Nephron (organoid): Measurements from ENCODE around the gene VIM.
"Not testable (repeated sequence)": the region's sequence is repeated elsewhere in the genome, so short reads cannot be mapped to it uniquely, and the experiment has no call there.

ENCODE experiments used
- H3K27ac Mint-ChIP-seq, 3 experiments: 2 replicates each; pipeline ENCODE4 v1.8.0; 2020; ENCODE audit warnings: mixed read lengths in 3 of 3, mild to moderate bottlenecking in 2 of 3, moderate library complexity in 1 of 3
- H3K27me3 Mint-ChIP-seq: 2 replicates; pipeline ENCODE4 v1.8.0; 2021; ENCODE audit warnings: low read depth, mild to moderate bottlenecking, moderate library complexity, mixed read lengths
- H3K36me3 Mint-ChIP-seq: 2 replicates; pipeline ENCODE4 v1.8.0; 2020; ENCODE audit warnings: low read depth, mixed read lengths
- H3K4me1 Mint-ChIP-seq: 2 replicates; pipeline ENCODE4 v1.8.0; 2020; ENCODE audit warnings: mixed read lengths
- H3K4me3 Mint-ChIP-seq, 3 experiments: 2 replicates each; pipeline ENCODE4 v1.8.0; 2020; ENCODE audit warnings: mild to moderate bottlenecking in 3 of 3, mixed read lengths in 3 of 3, moderate library complexity in 2 of 3
- H3K9me3 Mint-ChIP-seq: 2 replicates; pipeline ENCODE4 v1.8.0; 2020; ENCODE audit warnings: mixed read lengths
- TF ChIP-seq, protein P1 (sequence below), 3 experiments: fragments of 200-600 bp; sonication (generic); IDR thresholded peaks; one replicate each; pipeline ENCODE4 v1.5.0; 2021; ENCODE audit warnings: antibody characterized with exemption in 3 of 3; ENCODE audit not compliant: unreplicated experiment in 3 of 3

Gene VIM

DNA sequence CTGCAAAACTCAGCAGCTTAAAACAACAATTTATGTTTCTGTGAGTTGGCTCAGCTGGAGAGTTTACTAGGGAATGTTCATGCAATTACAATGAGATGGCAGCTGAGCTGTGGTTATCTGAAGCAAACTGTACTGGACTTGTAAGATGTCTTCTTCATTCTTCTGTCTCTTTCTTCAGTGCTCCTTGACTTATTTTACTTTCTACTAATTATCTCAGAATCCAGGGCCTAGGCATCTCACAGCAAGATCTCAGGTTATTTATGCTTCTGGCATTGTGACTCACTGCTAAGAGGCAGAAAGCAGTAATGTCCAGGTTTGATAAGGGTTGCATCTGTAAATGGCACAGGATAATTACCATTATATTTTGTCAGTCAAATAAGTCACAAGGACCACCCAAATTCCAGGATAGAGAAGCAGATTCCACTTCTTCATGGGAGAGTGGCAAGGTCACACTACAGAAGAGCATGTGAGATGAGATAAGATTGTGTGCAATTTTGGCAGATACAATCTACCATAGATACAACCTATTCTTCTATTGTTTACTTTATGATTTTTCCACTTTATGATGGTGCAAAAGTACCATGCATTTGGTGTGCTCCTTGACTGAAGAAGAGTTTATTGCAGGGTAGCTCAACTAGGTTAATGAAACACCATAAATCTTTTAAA lies 16.8 kb downstream of the VIM start:
- H3K27ac Mint-ChIP-seq: no peak overlapping the region
- TF ChIP-seq, protein P1, sequence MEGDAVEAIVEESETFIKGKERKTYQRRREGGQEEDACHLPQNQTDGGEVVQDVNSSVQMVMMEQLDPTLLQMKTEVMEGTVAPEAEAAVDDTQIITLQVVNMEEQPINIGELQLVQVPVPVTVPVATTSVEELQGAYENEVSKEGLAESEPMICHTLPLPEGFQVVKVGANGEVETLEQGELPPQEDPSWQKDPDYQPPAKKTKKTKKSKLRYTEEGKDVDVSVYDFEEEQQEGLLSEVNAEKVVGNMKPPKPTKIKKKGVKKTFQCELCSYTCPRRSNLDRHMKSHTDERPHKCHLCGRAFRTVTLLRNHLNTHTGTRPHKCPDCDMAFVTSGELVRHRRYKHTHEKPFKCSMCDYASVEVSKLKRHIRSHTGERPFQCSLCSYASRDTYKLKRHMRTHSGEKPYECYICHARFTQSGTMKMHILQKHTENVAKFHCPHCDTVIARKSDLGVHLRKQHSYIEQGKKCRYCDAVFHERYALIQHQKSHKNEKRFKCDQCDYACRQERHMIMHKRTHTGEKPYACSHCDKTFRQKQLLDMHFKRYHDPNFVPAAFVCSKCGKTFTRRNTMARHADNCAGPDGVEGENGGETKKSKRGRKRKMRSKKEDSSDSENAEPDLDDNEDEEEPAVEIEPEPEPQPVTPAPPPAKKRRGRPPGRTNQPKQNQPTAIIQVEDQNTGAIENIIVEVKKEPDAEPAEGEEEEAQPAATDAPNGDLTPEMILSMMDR (IDR thresholded peaks at IDR 0.05; ENCODE audit: unreplicated experiment in 3 of 3): no peak

DNA sequence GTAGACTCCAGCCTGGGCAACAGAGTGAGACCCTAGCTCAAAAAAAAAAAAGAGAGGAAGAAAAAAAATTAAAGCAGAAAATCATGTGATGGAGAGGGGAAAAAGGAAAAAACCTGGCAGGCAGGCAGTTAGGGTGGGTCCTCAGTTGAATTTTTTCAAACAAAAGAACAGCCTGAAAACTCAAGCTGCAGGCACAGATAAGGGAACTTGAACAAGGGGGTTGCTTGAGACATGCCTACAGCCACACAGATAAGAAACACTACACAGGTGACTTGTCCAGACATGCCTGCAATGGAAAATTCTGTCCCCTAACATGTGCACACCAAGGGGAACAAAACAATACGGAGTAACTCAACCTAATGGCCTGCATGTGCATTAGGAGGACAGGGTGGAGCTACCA lies 19.2 kb downstream of the VIM start:
- H3K9me3 Mint-ChIP-seq: peaks cover 10% of the 10 kb centered on the region
- no peak overlapping the region for H3K4me3 Mint-ChIP-seq
- H3K36me3 Mint-ChIP-seq: no peaks in the 10 kb centered on the region
- TF ChIP-seq, protein P1 (IDR thresholded peaks at IDR 0.05; ENCODE audit: unreplicated experiment in 3 of 3): no peak
- no peak overlapping the region for H3K27ac Mint-ChIP-seq
- H3K27me3 Mint-ChIP-seq: no peaks in the 10 kb centered on the region
- H3K4me1 Mint-ChIP-seq: no peaks in the 10 kb centered on the region

More for the DNA sequence above, 16.8 kb downstream of the VIM start:
- Mint-ChIP-seq H3K4me3 (no peak overlapping the region), H3K4me1 (no peaks in the 10 kb centered on the region), H3K27me3 (no peaks in the 10 kb centered on the region), H3K36me3 (no peaks in the 10 kb centered on the region), H3K9me3 (peaks cover 10% of the 10 kb centered on the region)

GRCh38 chr10:17248964-17249363 lies 20.9 kb downstream of the VIM start:
- Mint-ChIP-seq H3K27me3 (no peaks in the 10 kb centered on the region), H3K36me3 (no peaks in the 10 kb centered on the region), H3K27ac (no peak overlapping the region), H3K4me1 (no peaks in the 10 kb centered on the region), H3K9me3 (peaks cover 3% of the 10 kb centered on the region), H3K4me3 (no peak overlapping the region)
- TF ChIP-seq, protein P1 (IDR thresholded peaks at IDR 0.05; ENCODE audit: unreplicated experiment in 3 of 3): no peak

DNA sequence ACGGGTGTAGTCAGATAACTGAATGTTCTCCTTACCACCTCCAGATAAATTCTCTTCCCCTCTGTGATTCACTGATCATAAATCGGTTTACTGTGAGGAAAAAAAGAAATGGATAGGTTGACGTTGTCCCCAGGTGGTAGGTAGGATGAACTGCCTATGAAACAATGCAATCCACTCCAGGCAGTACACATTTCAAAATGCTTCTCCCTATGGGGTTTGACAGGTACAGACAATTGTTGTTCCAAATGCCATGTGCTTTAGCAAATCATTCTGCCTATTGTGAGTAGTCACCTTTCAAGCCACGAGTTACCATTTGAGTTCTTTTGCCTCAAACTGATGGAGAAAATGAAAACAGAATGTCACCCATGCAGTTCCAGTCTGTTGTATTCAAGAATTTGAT lies 21.8 kb downstream of the VIM start:
- peaks cover 9% of the 10 kb centered on the region for H3K9me3 Mint-ChIP-seq
- no peaks in the 10 kb centered on the region for H3K36me3 Mint-ChIP-seq
- no peak overlapping the region for H3K27ac Mint-ChIP-seq
- H3K27me3 Mint-ChIP-seq: no peaks in the 10 kb centered on the region
- no peak overlapping the region for H3K4me3 Mint-ChIP-seq
- TF ChIP-seq, protein P1 (IDR thresholded peaks at IDR 0.05; ENCODE audit: unreplicated experiment in 3 of 3): peak in 2 of 3 experiments; percentile 29 to 34
- no peaks in the 10 kb centered on the region for H3K4me1 Mint-ChIP-seq

- peaks cover 9% of the 10 kb centered on the region for H3K9me3 Mint-ChIP-seq
- no peaks in the 10 kb centered on the region for H3K4me1 Mint-ChIP-seq
- no peak overlapping the region for H3K4me3 Mint-ChIP-seq
- H3K27ac Mint-ChIP-seq: no peak overlapping the region
- no peaks in the 10 kb centered on the region for H3K27me3 Mint-ChIP-seq
- TF ChIP-seq, protein P1 (IDR thresholded peaks at IDR 0.05; ENCODE audit: unreplicated experiment in 3 of 3): no peak
- H3K36me3 Mint-ChIP-seq: no peaks in the 10 kb centered on the region
These were observed 22.7 kb downstream of the VIM start for GRCh38 chr10:17250736-17251135.

GRCh38 chr10:17254543-17255050 lies 26.6 kb downstream of the VIM start:
- not testable (repeated sequence) for H3K4me3 Mint-ChIP-seq, H3K27ac Mint-ChIP-seq, H3K36me3 Mint-ChIP-seq, H3K27me3 Mint-ChIP-seq, H3K9me3 Mint-ChIP-seq
- H3K4me1 Mint-ChIP-seq: peaks cover 15% of the 10 kb centered on the region
